SK-N-SH treated with all-trans-retinoic acid at 6 μM for 48 hours (cell line): Measurements from ENCODE around the gene SLC18A2.

Experiments used
- ARNTL ChIP-seq: fragments of 450-650 bp; formaldehyde crosslinking; IDR thresholded peaks from 2 replicates; pipeline ENCODE4 v1.5.0; 2020; ENCODE audit warnings: low read depth, mild to moderate bottlenecking, moderate library complexity, borderline replicate concordance
- BACH2 ChIP-seq: fragments of 250-450 bp; sonication (Bioruptor Pico); IDR thresholded peaks from 2 replicates; pipeline ENCODE4 v1.9.0; 2021; ENCODE audit warnings: mild to moderate bottlenecking, borderline replicate concordance
- CSDC2 ChIP-seq: fragments of 250-450 bp; sonication (Bioruptor Pico); IDR thresholded peaks from 2 replicates; pipeline ENCODE4 v1.5.0; 2020; ENCODE audit warnings: mild to moderate bottlenecking, moderate library complexity
- ESRRG ChIP-seq: fragments of 250-450 bp; sonication (Bioruptor Pico); IDR thresholded peaks from 2 replicates; pipeline ENCODE4 v1.6.1; 2021; ENCODE audit warnings: mild to moderate bottlenecking
- ISL1 ChIP-seq: fragments of 250-450 bp; sonication (Bioruptor Pico); IDR thresholded peaks from 2 replicates; pipeline ENCODE4 v2.1.2; 2022; ENCODE audit warnings: mild to moderate bottlenecking, moderate library complexity
- PATZ1 ChIP-seq: fragments of 250-450 bp; sonication (Bioruptor Pico); IDR thresholded peaks from 2 replicates; pipeline ENCODE4 v1.8.0; 2020; ENCODE audit warnings: mild to moderate bottlenecking, moderate library complexity, borderline replicate concordance
- POU6F1 ChIP-seq: fragments of 250-450 bp; sonication (Bioruptor Pico); IDR thresholded peaks from 2 replicates; pipeline ENCODE4 v1.8.0; 2021; ENCODE audit warnings: low read depth, mild to moderate bottlenecking, moderate library complexity, borderline replicate concordance
- PPARA ChIP-seq: fragments of 250-450 bp; sonication (Bioruptor Pico); IDR thresholded peaks from 2 replicates; pipeline ENCODE4 v1.5.0; 2020; ENCODE audit warnings: mild to moderate bottlenecking, borderline replicate concordance
- RARB ChIP-seq: fragments of 250-450 bp; sonication (Bioruptor Pico); IDR thresholded peaks from 2 replicates; pipeline ENCODE4 v1.8.0; 2021; ENCODE audit warnings: mild to moderate bottlenecking, moderate library complexity
- SNAI2 ChIP-seq: fragments of 250-450 bp; sonication (Bioruptor Pico); IDR thresholded peaks from 2 replicates; pipeline ENCODE4 v1.5.0; 2020; ENCODE audit warnings: mild to moderate bottlenecking, moderate library complexity
- TOX ChIP-seq: fragments of 250-450 bp; sonication (Bioruptor Pico); IDR thresholded peaks from 2 replicates; pipeline ENCODE4 v1.8.0; 2021; ENCODE audit warnings: mild to moderate bottlenecking, moderate library complexity, borderline replicate concordance
- ZFP3 ChIP-seq: fragments of 250-450 bp; sonication (Bioruptor Pico); IDR thresholded peaks from 2 replicates; pipeline ENCODE4 v1.5.0; 2020; ENCODE audit warnings: mild to moderate bottlenecking, moderate library complexity
- ZNF70 ChIP-seq: fragments of 450-650 bp; formaldehyde crosslinking; IDR thresholded peaks from 2 replicates; pipeline ENCODE4 v1.5.0; 2020; ENCODE audit warnings: mild to moderate bottlenecking, moderate library complexity
- TF ChIP-seq, protein P1 (sequence below): fragments of 250-450 bp; sonication (Bioruptor Pico); IDR thresholded peaks from 2 replicates; pipeline ENCODE4 v1.5.0; 2020; ENCODE audit warnings: mild to moderate bottlenecking, moderate library complexity

GRCh38 chr10:117273980-117274379 is 33.1 kb downstream of the SLC18A2 start:
- TF ChIP-seq, protein P1, sequence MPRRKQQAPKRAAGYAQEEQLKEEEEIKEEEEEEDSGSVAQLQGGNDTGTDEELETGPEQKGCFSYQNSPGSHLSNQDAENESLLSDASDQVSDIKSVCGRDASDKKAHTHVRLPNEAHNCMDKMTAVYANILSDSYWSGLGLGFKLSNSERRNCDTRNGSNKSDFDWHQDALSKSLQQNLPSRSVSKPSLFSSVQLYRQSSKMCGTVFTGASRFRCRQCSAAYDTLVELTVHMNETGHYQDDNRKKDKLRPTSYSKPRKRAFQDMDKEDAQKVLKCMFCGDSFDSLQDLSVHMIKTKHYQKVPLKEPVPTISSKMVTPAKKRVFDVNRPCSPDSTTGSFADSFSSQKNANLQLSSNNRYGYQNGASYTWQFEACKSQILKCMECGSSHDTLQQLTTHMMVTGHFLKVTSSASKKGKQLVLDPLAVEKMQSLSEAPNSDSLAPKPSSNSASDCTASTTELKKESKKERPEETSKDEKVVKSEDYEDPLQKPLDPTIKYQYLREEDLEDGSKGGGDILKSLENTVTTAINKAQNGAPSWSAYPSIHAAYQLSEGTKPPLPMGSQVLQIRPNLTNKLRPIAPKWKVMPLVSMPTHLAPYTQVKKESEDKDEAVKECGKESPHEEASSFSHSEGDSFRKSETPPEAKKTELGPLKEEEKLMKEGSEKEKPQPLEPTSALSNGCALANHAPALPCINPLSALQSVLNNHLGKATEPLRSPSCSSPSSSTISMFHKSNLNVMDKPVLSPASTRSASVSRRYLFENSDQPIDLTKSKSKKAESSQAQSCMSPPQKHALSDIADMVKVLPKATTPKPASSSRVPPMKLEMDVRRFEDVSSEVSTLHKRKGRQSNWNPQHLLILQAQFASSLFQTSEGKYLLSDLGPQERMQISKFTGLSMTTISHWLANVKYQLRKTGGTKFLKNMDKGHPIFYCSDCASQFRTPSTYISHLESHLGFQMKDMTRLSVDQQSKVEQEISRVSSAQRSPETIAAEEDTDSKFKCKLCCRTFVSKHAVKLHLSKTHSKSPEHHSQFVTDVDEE (CRISPR knock-in tag), result no peak
- TF ChIP-seq TOX (CRISPR knock-in tag) (no peak), PATZ1 (CRISPR knock-in tag) (no peak), ZFP3 (CRISPR knock-in tag) (no peak), SNAI2 (CRISPR knock-in tag) (no peak), ESRRG (CRISPR knock-in tag) (no peak), ISL1 (no peak), RARB (CRISPR knock-in tag) (no peak), CSDC2 (CRISPR knock-in tag) (no peak), ARNTL (no peak), ZNF70 (CRISPR knock-in tag) (no peak), PPARA (CRISPR knock-in tag) (no peak), BACH2 (no peak), POU6F1 (CRISPR knock-in tag) (no peak)
